Mesenchymal stem cell (in vitro differentiated cells and primary cell): ENCODE results near the gene ANO6. TPM values are rescaled to one million over a fixed set of nuclear protein-coding genes. Genes with fewer than 3 reads are reported as not detected.

Source experiments
- DNase-seq: peaks from one replicate; pipeline ENCODE4 v3.0.0-alpha.2; 2013
- H2AFZ ChIP-seq: one replicate; pipeline ENCODE4 v1.6.1; 2013; ENCODE audit warnings: low read depth, mild to moderate bottlenecking, control low read depth, inconsistent platforms, low read length, moderate library complexity
- H2AK5ac ChIP-seq: 2 replicates; pipeline ENCODE4 v1.6.1; 2013; ENCODE audit warnings: low read length, moderate library complexity, mild to moderate bottlenecking, inconsistent platforms; ENCODE audit not compliant: severe bottlenecking
- H2BK120ac ChIP-seq: one replicate; pipeline ENCODE4 v1.6.1; 2013; ENCODE audit warnings: low read depth, mild to moderate bottlenecking, inconsistent platforms, low read length, moderate library complexity
- H2BK12ac ChIP-seq, 2 experiments: one replicate each; pipeline ENCODE4 v1.6.1; 2013; ENCODE audit warnings: inconsistent platforms in 2 of 2, low read length in 2 of 2, mild to moderate bottlenecking in 2 of 2, moderate library complexity in 2 of 2, control low read depth in 1 of 2
- H2BK15ac ChIP-seq: one replicate; pipeline ENCODE4 v1.6.1; 2013; ENCODE audit warnings: mild to moderate bottlenecking, low read depth, inconsistent platforms; ENCODE audit not compliant: poor library complexity, severe bottlenecking
- H2BK5ac ChIP-seq: 2 replicates; pipeline ENCODE4 v1.6.1; 2013; ENCODE audit warnings: low read depth, mild to moderate bottlenecking, low read length, control low read depth, inconsistent platforms; ENCODE audit not compliant: poor library complexity, severe bottlenecking
- H3K14ac ChIP-seq, 2 experiments: one replicate each; pipeline ENCODE4 v1.6.1; 2013; ENCODE audit warnings: inconsistent platforms in 2 of 2, low read length in 2 of 2, control low read depth in 1 of 2, mild to moderate bottlenecking in 1 of 2, moderate library complexity in 1 of 2
- H3K18ac ChIP-seq, 2 experiments: one replicate each; pipeline ENCODE4 v1.6.1; 2013; ENCODE audit warnings: inconsistent platforms in 2 of 2, low read length in 2 of 2, control low read depth in 1 of 2, low read depth in 1 of 2, mild to moderate bottlenecking in 1 of 2
- H3K23ac ChIP-seq, 2 experiments: one replicate each; pipeline ENCODE4 v1.6.1; 2013; ENCODE audit warnings: inconsistent platforms in 2 of 2, low read length in 2 of 2, mild to moderate bottlenecking in 2 of 2, moderate library complexity in 2 of 2, control low read depth in 1 of 2
- H3K27ac ChIP-seq: 2 replicates; pipeline ENCODE4 v1.5.1; 2013; ENCODE audit warnings: mild to moderate bottlenecking, moderate library complexity, low read length, control low read depth, inconsistent platforms; ENCODE audit not compliant: poor library complexity, severe bottlenecking
- H3K27me3 ChIP-seq, 2 experiments: 2 replicates each; pipeline versions ENCODE4 v1.6.1 to v1.7.0; 2013; ENCODE audit warnings: low read length in 2 of 2, mild to moderate bottlenecking in 2 of 2, moderate library complexity in 2 of 2, control low read depth in 1 of 2, inconsistent platforms in 1 of 2; ENCODE audit not compliant: control insufficient read depth in 1 of 2, insufficient read depth in 1 of 2
- H3K36me3 ChIP-seq, 2 experiments: 2 replicates each; pipeline versions ENCODE4 v1.6.1 to v1.7.0; 2013; ENCODE audit warnings: low read length in 2 of 2, control low read depth in 1 of 2, inconsistent platforms in 1 of 2, low read depth in 1 of 2, mild to moderate bottlenecking in 1 of 2; ENCODE audit not compliant: insufficient read depth in 2 of 2, control insufficient read depth in 1 of 2
- H3K4ac ChIP-seq, 2 experiments: one replicate each; pipeline ENCODE4 v1.6.1; 2013; ENCODE audit warnings: inconsistent platforms in 2 of 2, low read length in 2 of 2, mild to moderate bottlenecking in 2 of 2, moderate library complexity in 2 of 2, control low read depth in 1 of 2, low read depth in 1 of 2
- H3K4me1 ChIP-seq: 2 replicates; pipeline ENCODE4 v1.6.1; 2013; ENCODE audit warnings: low read depth, low read length, control low read depth; ENCODE audit not compliant: control insufficient read depth, insufficient read depth
- H3K4me2 ChIP-seq: 2 replicates; pipeline ENCODE4 v1.6.1; 2013; ENCODE audit warnings: low read length, mild to moderate bottlenecking, inconsistent platforms; ENCODE audit not compliant: poor library complexity, severe bottlenecking
- H3K4me3 ChIP-seq, 2 experiments: 2 replicates each; pipeline versions ENCODE4 v1.5.1 to v1.7.0; 2013; ENCODE audit warnings: low read length in 2 of 2, mild to moderate bottlenecking in 2 of 2, control low read depth in 1 of 2, low read depth in 1 of 2; ENCODE audit not compliant: insufficient read depth in 1 of 2
- H3K79me1 ChIP-seq: replicated peaks from 2 replicates; pipeline ENCODE4 v1.6.1; 2013; ENCODE audit warnings: mild to moderate bottlenecking, control low read depth, low read length, inconsistent platforms; ENCODE audit not compliant: poor library complexity, severe bottlenecking
- H3K9ac ChIP-seq: 2 replicates; pipeline ENCODE4 v1.7.0; 2013; ENCODE audit warnings: mild to moderate bottlenecking, low read length, moderate library complexity
- H3K9me3 ChIP-seq: 2 replicates; pipeline ENCODE4 v1.7.0; 2013; ENCODE audit warnings: mild to moderate bottlenecking, low read length; ENCODE audit not compliant: control insufficient read depth
- H4K8ac ChIP-seq: one replicate; pipeline ENCODE4 v1.6.1; 2013; ENCODE audit warnings: inconsistent platforms, mild to moderate bottlenecking, low read length, moderate library complexity
- H4K91ac ChIP-seq: one replicate; pipeline ENCODE4 v1.6.1; 2013; ENCODE audit warnings: mild to moderate bottlenecking, low read length, inconsistent platforms
- WGBS: methylation state at CpG from one replicate; pipeline ENCODE4 v1.1.7; 2013; ENCODE audit warnings: mixed read lengths; 5-methylcytosine and 5-hydroxymethylcytosine counted together
- small RNA-seq: library from polyadenylated mRNA; stranded (forward); fragments of <200 nt; extraction: miRNeasy Mini kit (QIAGEN cat#:217004); gene quantifications from one replicate; pipeline ENCODE3, GENCODE V24; 2013; ENCODE audit warnings: low read depth

Gene ANO6

GRCh38 chr12:45483571-45483970, 267.7 kb downstream of the ANO6 start:
- Histone ChIP-seq H2BK5ac (no peak overlapping the region), H3K4me2 (no peak overlapping the region), H4K91ac (no peak overlapping the region), H3K79me1 (no peaks in the 10 kb centered on the region), H3K14ac (no peak overlapping the region), H3K27ac (no peak overlapping the region), H3K18ac (no peak overlapping the region), H2BK15ac (no peak overlapping the region), H3K4ac (no peak overlapping the region), H2BK120ac (no peak overlapping the region), H3K9ac (no peak overlapping the region), H3K23ac (no peak overlapping the region), H2BK12ac (no peak overlapping the region), H3K4me3 (no peak overlapping the region), H3K36me3 (no peaks in the 10 kb centered on the region), H2AFZ (no peak overlapping the region), H3K4me1 (no peaks in the 10 kb centered on the region), H3K27me3 (no peaks in the 10 kb centered on the region), H2AK5ac (no peak overlapping the region), H4K8ac (no peak overlapping the region), H3K9me3 (peaks cover 12% of the 10 kb centered on the region)
- DNase-seq, result no peak
- WGBS, result no CpG with 5 or more reads among the region's 2 CpGs

Small RNAs within 50 kb of the gene (small RNA-seq; reads per million reads assigned to genes)
- not detected for gene AC009248.2
